ENCODE results near the gene SNX14. TPM values are rescaled to one million over a fixed set of nuclear protein-coding genes. Genes with fewer than 3 reads are reported as not detected.

SNX14 gene
- total and polyA plus RNA-seq, 2 of the 13 experiments (the other 11 are each of a cell fraction or from before 2014, with no cell fraction given) = 83.5 to 112 TPM

GRCh38 chr6:85458782-85459181, 134.9 kb downstream of the SNX14 start (continued):
- TF ChIP-seq PRDM10 (CRISPR knock-in tag; IDR thresholded peaks at IDR 0.05; ENCODE audit: low read depth) (no peak), ZNF879 (CRISPR knock-in tag; IDR thresholded peaks at IDR 0.05) (no peak)

- H3K79me2 ChIP-seq (ENCODE audit: insufficient read depth, low read length) = peaks cover 19% of the 10 kb centered on the region
- CTCF ChIA-PET (ENCODE audit: low intra/inter-chr PET ratio, low total read pairs) = no interaction called here
- H3K9me3 ChIP-seq (ENCODE audit: low read length) = no peaks in the 10 kb centered on the region
- no peak for DNase-seq (ENCODE audit: low spot score)
- H3K36me3 ChIP-seq (replicated peaks in 1 of 2; ENCODE audit: control insufficient read depth in 1 of 2, insufficient read depth in 2 of 2, low read length in 2 of 2) = peaks cover 0 to 3% of the 10 kb centered on the region in 2 experiments; a peak in 3 of 5 replicates
- no peak overlapping the region for H3K9ac ChIP-seq (ENCODE audit: insufficient read depth, low read depth, low read length)
- no peak for FAIRE-seq
- ATAC-seq = no peak
- H3K27ac ChIP-seq (ENCODE audit: extremely low read length, insufficient read depth, low read length) = no peak overlapping the region
- POLR2A ChIA-PET = interaction anchor here (1.1 kb wide), 1 partner anchor 185 kb away, joined by 4 read pairs; no protein-coding TSS in a partner anchor
- intact Hi-C loops (cut with micrococcal nuclease; ENCODE audit: unreplicated experiment) (no loop called here), in situ Hi-C loops (cut with HindIII; ENCODE audit: extremely low pct_ligation_motif_present, low pct_unique_long_range_greater_than_20kb) (no loop called here)
- H4K20me1 ChIP-seq (ENCODE audit: insufficient read depth, low read length) = no peaks in the 10 kb centered on the region
- H3K4me3 ChIP-seq (replicated peaks in 1 of 3; ENCODE audit: insufficient read depth in 1 of 3, low read depth in 2 of 3, low read length in 3 of 3) = no peak overlapping the region
- TF ChIP-seq ZNF292 (CRISPR knock-in tag; IDR thresholded peaks at IDR 0.05; ENCODE audit: borderline replicate concordance, low read depth) (no peak), HMG20B (CRISPR knock-in tag; conservative IDR thresholded peaks at IDR 0.05) (no peak), KLF9 (CRISPR knock-in tag; IDR thresholded peaks at IDR 0.05; ENCODE audit: low read depth) (no peak), IKZF5 (CRISPR knock-in tag; IDR thresholded peaks at IDR 0.05) (no peak), GABPA (IDR thresholded peaks at IDR 0.05; ENCODE audit: low read depth, low read length) (no peak), GABPA (CRISPR knock-in tag; IDR thresholded peaks at IDR 0.05; ENCODE audit: low read depth) (no peak), ZNF883 (CRISPR knock-in tag; IDR thresholded peaks at IDR 0.05; ENCODE audit: not compliant biosample characterization) (no peak)
- H3K4me1 ChIP-seq (ENCODE audit: insufficient read depth, low read length) = peaks cover 76% of the 10 kb centered on the region
- no peak overlapping the region for H3K4me2 ChIP-seq (ENCODE audit: low read depth, low read length)
- WGBS (ENCODE audit: low lambda C conversion rate) = 53% methylated on average over 2 of the region's 2 CpGs
- BruUV-seq (replicated peaks) = no TSS peak
- no peak overlapping the region for H2AFZ ChIP-seq (ENCODE audit: low read length)
- no peaks in the 10 kb centered on the region for H3K27me3 ChIP-seq (ENCODE audit: control insufficient read depth in 1 of 2, insufficient read depth in 2 of 2, low read length in 2 of 2)
Observed at GRCh38 chr6:85458184-85458583, 135.5 kb downstream of the SNX14 start.

All from HepG2 (cell line).